ENCODE data around the gene LIN9. TPM values are rescaled to one million over a fixed set of nuclear protein-coding genes. Genes with fewer than 3 reads are reported as not detected.
"Not testable (repeated sequence)": the region's sequence is repeated elsewhere in the genome, so short reads cannot be mapped to it uniquely, and the experiment has no call there.

LIN9 gene
- total RNA-seq, 6 donors from 2014 or later = 1.00 to 6.2 (median 3.7) TPM

- WGBS, 2 donors = 97 to 100% methylated on average over 1 of the region's 1 CpG
- no peak for DNase-seq
- no peak overlapping the region for H3K27ac ChIP-seq
- H3K27me3 ChIP-seq = no peaks in the 10 kb centered on the region
- TF ChIP-seq EP300 (IDR thresholded peaks at IDR 0.05) (no peak), POLR2A (IDR thresholded peaks at IDR 0.05) (no peak), POLR2AphosphoS5 (IDR thresholded peaks at IDR 0.05) (no peak)
- TF ChIP-seq, protein P1, sequence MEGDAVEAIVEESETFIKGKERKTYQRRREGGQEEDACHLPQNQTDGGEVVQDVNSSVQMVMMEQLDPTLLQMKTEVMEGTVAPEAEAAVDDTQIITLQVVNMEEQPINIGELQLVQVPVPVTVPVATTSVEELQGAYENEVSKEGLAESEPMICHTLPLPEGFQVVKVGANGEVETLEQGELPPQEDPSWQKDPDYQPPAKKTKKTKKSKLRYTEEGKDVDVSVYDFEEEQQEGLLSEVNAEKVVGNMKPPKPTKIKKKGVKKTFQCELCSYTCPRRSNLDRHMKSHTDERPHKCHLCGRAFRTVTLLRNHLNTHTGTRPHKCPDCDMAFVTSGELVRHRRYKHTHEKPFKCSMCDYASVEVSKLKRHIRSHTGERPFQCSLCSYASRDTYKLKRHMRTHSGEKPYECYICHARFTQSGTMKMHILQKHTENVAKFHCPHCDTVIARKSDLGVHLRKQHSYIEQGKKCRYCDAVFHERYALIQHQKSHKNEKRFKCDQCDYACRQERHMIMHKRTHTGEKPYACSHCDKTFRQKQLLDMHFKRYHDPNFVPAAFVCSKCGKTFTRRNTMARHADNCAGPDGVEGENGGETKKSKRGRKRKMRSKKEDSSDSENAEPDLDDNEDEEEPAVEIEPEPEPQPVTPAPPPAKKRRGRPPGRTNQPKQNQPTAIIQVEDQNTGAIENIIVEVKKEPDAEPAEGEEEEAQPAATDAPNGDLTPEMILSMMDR (IDR thresholded peaks at IDR 0.05) = no peak
- H3K36me3 ChIP-seq = no peaks in the 10 kb centered on the region
- no peaks in the 10 kb centered on the region for H3K4me1 ChIP-seq
- ATAC-seq (ENCODE audit: low FRiP score in 2 of 2) = no peak
- H3K9me3 ChIP-seq = no peaks in the 10 kb centered on the region
- H3K4me3 ChIP-seq = no peak overlapping the region
Observed at GRCh38 chr1:226261818-226262217, 47.1 kb downstream of the LIN9 start.

- no peak overlapping the region for H3K27ac ChIP-seq
- TF ChIP-seq EP300 (IDR thresholded peaks at IDR 0.05) = no peak
- TF ChIP-seq, protein P1 (IDR thresholded peaks at IDR 0.05) = no peak
- no peak for TF ChIP-seq POLR2AphosphoS5 (IDR thresholded peaks at IDR 0.05)
- no peak for TF ChIP-seq POLR2A (IDR thresholded peaks at IDR 0.05)
- DNase-seq = no peak
- no peaks in the 10 kb centered on the region for H3K27me3 ChIP-seq
- WGBS, 2 donors = 78 to 83% methylated on average over 3 of the region's 3 CpGs
- H3K36me3 ChIP-seq = no peaks in the 10 kb centered on the region
- ATAC-seq (ENCODE audit: low FRiP score in 2 of 2) = no peak
- H3K4me1 ChIP-seq = no peaks in the 10 kb centered on the region
- no peaks in the 10 kb centered on the region for H3K9me3 ChIP-seq
- no peak overlapping the region for H3K4me3 ChIP-seq
Observed at GRCh38 chr1:226255380-226255779, 53.6 kb downstream of the LIN9 start.

DNA sequence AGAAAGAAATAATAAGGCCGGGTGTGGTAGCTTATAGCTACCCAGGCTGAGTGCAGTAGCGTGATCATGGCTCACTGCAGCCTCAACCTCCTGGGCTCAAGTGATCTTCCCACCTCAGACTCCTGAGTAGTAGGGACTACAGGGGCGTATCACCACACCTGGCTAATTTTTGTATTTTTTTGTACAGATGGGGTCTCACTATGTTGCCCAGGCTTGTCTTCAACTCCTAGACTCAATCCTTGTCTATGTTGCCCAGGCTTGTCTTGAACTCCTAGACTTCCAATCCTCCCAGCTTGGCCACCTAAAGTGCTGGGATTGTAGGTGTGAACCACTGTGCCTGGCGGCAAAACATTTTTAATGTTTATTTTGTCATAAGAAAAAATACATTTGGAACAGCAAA lies 55.0 kb downstream of the LIN9 start:
- Histone ChIP-seq H3K36me3 (no peaks in the 10 kb centered on the region), H3K27me3 (no peaks in the 10 kb centered on the region), H3K4me3 (no peak overlapping the region), H3K27ac (no peak overlapping the region), H3K4me1 (no peaks in the 10 kb centered on the region), H3K9me3 (no peaks in the 10 kb centered on the region)
- WGBS, 2 donors = 93 to 99% methylated on average over 4 of the region's 4 CpGs
- ATAC-seq (ENCODE audit: low FRiP score in 2 of 2) (no peak), DNase-seq (no peak)
- no peak for TF ChIP-seq POLR2AphosphoS5 (IDR thresholded peaks at IDR 0.05)
- TF ChIP-seq, protein P1 (IDR thresholded peaks at IDR 0.05) = no peak

- WGBS, 2 donors = 95 to 96% methylated on average over 7 of the region's 7 CpGs
- not testable (repeated sequence) for H3K27me3 ChIP-seq; H3K4me1 ChIP-seq; H3K9me3 ChIP-seq; H3K36me3 ChIP-seq; ATAC-seq (ENCODE audit: low FRiP score in 2 of 2); DNase-seq; H3K27ac ChIP-seq; H3K4me3 ChIP-seq
Observed at GRCh38 chr1:226252841-226253240, 56.1 kb downstream of the LIN9 start.

GRCh38 chr1:226250511-226250910 lies 58.5 kb downstream of the LIN9 start:
- no peak overlapping the region for H3K4me3 ChIP-seq
- peaks cover 0 to 12% (median 4%) of the 10 kb centered on the region in 4 donors for H3K4me1 ChIP-seq
- WGBS, 2 donors = 93 to 100% methylated on average over 1 of the region's 1 CpG
- TF ChIP-seq POLR2A (IDR thresholded peaks at IDR 0.05) (no peak), EP300 (IDR thresholded peaks at IDR 0.05) (no peak), POLR2AphosphoS5 (IDR thresholded peaks at IDR 0.05) (no peak)
- TF ChIP-seq, protein P1 (IDR thresholded peaks at IDR 0.05) = no peak
- H3K27ac ChIP-seq = no peak overlapping the region
- no peaks in the 10 kb centered on the region for H3K9me3 ChIP-seq
- H3K27me3 ChIP-seq = no peaks in the 10 kb centered on the region
- no peak for DNase-seq
- ATAC-seq (ENCODE audit: low FRiP score in 2 of 2) = no peak
- H3K36me3 ChIP-seq = no peaks in the 10 kb centered on the region

All from upper lobe of left lung (tissue), 6 donors.